NCI-H1092 treated with DMSO at 0.1 percent for 48 hours (cell line): ENCODE measurements around the gene AFP.

Experiments used
- DNase-seq: peaks from one replicate; lab custom pipeline; 2025; lab: John Stamatoyannopoulos, UW

Gene AFP

DNA sequence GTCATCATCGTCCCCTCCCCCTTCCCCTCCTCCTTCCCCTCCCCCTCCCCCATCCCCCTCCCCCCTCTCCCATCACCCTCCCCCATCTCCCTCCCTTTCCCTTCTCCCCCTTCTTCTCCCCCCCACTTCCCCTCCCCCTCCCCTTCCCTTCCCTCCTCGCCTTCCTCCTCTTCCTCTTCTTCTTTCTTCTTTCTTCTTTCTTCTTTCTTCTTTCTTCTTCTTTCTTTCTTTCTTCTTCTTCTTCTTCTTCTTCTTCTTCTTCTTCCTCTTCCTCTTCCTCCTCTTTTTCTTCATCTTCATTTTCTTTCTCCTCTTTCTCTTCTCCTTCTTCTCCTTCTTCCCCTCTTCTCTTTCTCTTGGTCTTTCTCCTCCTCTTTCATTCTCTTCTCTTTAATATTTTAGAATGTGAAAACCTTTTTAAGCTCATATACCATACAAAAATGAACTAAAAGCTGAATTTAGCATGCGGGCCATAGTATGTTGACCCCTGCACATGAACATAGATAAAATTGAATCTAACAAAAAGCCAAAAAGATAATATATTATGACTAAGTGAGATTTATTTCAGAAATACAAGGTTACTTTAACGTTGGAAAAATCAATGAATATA is 25.0 kb downstream of the AFP start:
- no peak for DNase-seq

DNA sequence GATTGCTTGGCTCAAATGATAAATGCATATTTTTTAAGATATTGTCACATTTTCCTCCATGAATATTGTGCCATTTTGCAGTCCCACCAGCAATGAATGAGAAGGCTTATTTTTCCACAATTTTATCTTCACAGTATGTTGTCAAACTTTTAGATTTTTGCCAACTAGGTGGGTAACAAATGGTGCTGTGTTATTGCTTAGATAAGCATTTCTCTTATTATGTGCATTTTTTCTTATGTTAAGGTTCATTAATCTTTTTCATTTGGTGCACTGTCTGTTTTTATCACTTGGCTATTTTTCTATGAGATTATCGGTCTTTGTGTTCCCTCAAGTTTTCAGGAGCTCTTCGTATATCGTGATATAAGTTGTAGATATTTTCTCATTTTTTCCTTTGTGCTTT is 32.1 kb downstream of the AFP start:
- no peak for DNase-seq

DNA sequence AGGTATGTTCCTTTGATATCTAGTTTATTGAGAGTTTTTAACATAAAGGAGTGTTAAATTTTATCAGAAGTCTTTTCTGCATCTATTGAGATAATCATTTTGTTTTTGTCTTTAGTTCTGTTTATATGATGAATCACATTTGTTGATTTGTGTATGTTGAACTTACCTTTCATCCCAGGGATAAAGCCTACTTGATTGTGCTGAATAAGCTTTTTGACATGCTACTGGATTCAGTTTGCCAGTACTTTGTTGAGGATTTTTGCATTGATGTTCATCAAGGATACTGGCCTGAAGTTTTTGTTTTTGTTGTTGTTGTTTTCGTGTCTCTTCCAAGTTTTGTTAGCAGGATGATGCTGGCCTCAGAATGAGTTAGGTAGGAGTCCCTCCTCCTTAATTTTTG is 34.7 kb downstream of the AFP start:
- DNase-seq = no peak

DNA sequence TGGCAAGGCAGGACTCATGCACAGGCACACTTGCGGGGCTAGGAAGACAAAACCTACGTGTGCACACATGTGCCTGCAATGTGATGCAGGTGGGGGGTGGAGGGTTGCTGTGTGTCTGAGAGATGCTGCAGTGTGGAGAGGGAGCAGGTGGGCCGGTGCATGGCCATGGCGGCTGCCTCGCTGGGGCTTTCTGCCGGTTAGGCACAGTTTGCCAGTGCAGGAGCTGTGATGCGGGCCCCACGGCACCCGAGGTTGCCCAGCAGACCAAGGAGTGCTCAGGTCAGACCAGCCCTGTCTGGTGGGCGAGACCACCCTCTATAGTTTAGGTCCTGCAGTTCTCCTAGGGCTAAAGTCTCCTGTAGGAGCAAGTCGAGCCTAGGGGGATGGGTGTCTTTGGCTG is 41.2 kb downstream of the AFP start:
- no peak for DNase-seq

DNA sequence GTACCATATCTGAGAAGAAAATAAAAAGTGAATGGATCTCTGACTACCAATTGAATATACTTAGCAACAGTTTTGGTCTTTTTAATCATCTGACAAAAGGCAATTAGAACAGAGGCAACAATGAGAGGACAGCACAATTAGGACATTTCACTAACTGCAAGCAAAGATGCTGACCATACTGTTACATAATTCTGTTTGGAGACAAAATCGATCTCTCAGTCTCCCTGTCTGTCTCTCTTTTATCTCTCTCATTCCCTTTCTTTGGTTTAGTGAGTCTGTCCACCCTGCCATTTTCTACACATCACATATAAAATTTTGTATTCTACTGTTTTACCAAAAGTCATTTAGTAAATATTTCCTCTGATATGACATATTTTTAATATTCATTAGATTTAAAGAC is 43.3 kb downstream of the AFP start:
- no peak for DNase-seq

DNA sequence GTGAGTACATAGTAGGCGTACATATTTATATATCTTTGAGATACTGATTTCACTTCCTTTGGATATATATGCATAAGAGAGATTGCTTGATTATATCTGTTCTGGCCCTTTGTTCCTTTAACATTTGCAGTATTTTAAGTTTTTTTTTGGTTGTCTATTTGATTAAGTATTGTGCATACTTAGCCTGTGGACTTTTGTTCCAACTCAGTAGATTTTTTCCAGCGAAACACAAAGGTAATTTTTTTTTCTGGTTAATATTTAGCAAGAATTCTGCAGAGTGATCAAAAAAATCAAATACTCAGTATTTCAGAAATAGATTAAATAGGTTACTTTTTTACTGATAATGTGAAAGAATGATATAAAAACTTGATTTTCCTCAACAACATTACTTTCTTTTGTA is 45.3 kb downstream of the AFP start, which contains the start of gene AFM:
Gene AFM, plus strand, starts transcription at position 388 of the 400 bp plus-strand sequence. CDS start 31 bp downstream, outside the sequence.
- DNase-seq = no peak

DNA sequence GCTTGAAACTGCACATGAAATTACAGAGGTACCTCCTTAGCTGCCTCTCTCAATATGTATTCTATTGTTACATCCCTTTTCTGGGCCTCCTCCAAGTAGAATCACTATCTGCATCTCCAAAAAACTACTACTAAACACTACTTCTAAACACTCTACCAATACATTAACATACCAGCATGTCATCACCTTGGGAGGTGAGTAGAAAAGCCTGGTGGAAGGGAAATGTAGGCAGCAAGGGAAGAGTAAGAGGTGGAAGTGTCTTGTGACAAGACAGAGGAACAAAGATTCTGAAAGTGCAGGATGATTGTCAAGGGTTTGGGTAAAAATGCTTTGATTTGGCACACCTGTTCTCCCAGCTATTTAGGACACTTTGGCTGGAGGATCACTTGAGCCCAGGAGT is 49.1 kb downstream of the AFP start:
- DNase-seq = no peak

DNA sequence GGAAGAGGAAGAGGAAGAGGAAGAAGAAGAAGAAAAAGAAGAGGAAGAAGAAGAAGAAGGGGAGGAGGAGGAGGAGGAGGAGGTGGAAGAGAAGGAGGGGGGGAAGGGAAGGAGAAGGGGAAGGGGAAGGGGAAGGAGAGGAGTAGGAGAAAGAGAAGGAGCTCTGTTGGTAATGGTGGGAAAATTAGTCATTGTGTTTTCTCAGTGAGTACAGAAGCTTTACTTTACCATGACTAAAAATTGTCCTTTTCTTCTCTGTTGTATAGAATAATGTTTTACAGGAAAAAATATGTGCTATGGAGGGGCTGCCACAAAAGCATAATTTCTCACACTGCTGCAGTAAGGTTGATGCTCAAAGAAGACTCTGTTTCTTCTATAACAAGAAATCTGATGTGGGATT is 49.6 kb downstream of the AFP start:
- no peak for DNase-seq

DNA sequence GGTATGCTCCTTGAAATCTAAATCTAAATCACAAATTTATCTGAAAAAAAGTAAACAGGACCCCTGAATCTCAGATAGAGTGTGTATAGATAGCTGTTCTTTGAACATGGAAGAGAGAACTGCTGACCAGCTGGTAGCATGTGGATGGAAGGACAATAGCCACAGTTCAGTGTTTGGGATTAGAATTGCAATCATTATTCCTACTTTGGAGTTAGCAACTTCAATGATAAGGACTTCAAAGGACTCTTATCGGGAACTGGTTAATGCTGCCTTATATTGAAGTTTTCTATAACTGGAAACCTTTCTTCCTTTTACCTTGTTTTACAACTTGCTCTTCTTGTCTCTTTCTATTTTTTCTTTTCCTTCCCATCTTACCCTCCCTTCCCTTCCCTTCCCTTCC is 50.5 kb downstream of the AFP start:
- DNase-seq = no peak

DNA sequence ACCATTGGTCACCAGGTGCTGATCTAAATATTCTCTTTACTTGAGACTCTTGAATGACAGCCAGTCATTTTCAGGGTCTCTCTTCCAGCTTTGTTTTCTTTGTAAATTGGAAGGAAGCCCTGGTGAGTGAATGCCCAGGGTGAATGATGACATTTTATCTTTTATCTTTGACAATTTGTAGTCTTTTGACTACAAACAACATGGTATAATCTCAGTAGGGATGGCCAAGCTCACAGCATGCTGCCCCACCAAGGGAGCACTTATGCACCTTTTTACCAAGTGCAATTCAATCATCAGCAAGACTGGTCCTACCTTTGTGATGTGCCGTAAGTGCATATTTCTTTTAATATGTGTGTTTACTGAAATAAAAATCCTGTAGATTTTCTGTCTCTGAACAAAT is 51.2 kb downstream of the AFP start:
- peak; percentile 35 for DNase-seq

DNA sequence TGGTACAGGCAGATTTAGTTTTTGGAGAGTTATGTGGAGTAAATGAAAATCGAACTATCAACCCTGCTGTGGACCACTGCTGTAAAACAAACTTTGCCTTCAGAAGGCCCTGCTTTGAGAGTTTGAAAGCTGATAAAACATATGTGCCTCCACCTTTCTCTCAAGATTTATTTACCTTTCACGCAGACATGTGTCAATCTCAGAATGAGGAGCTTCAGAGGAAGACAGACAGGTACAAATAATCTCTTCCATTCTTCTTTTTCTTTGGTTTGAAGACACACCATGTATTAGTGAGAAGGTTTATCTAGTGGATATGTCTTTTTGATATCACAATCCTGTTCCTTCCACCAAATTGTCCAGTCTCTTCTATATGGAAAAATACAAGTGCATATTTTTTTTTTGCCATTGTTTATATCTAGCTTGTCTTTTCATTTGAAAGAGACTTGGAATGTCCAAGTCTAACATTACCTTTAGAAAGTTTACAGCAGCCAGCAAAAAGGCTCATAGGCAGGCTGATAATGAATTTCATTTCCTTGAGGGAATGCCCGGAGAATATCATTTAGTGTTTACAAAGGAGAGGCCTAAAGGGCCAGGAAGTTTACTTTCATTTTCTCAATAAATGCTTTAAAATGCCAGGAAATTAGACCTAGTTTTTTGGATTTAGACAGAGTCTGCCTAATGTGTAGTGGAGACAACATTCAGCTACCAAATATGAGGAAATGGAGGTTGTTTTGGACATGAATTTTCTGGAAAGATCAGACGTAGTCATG is 64.2 kb downstream of the AFP start:
- no peak for DNase-seq

DNA sequence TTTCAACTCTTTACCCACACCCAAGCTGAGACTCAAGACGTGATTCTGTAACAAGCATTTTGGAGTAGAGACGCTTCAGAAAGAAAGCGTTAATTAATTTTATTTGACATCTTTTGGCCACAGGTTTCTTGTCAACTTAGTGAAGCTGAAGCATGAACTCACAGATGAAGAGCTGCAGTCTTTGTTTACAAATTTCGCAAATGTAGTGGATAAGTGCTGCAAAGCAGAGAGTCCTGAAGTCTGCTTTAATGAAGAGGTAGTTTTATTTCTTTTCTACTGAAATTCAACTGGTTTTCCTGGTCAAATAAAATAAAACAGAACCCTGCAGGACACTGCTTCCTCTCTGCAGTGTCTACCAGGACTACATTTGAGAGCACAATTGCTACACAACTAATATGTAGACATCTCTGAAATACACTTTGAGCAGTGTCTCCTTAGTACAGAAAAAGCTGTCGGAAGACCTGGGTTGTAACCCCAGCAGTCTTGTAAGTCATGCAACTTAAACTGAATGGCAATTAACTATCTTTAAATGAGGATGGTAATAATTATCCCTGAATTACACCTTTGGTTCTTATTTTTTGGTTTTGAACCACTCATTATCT is 65.7 kb downstream of the AFP start:
- DNase-seq = no peak

DNA sequence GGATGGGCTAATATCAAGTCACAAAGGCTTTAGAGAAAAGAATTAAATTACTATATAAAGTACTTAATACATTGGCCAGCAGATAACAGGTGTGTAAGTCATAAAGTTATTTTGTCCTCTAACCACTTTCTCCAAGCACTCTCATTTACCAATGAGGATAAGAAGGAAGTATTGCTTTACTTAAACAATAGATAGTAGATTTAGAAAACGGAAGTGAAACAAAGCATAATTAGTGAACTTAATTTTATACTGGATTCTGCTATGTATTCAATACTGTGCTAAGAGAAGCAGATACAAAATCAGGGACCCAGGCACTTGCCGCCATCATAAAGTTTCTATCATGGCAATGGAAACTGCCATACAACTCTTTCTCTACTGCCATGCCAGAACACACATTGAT is 69.5 kb downstream of the AFP start:
- no peak for DNase-seq
